GM19328 (cell line): ENCODE results near the gene C16orf86.
"Not testable (repeated sequence)": the region's sequence is repeated elsewhere in the genome, so short reads cannot be mapped to it uniquely, and the experiment has no call there.

Experiments used
- ATAC-seq: cut with Tn5 transposase; IDR thresholded peaks from one replicate; pipeline ENCODE4 v1.9.1; 2021; ENCODE audit warnings: mild to moderate bottlenecking, moderate library complexity; ENCODE audit not compliant: unreplicated experiment

C16orf86 gene

GRCh38 chr16:67685388-67686112 lies 18.9 kb downstream of the C16orf86 start:
- ATAC-seq, result no peak

- ATAC-seq, result not testable (repeated sequence)
Measured at GRCh38 chr16:67693517-67694285, 27.1 kb downstream of the C16orf86 start.

- no peak for ATAC-seq
Measured at GRCh38 chr16:67694611-67695010, 28.0 kb downstream of the C16orf86 start.

- no peak for ATAC-seq
Measured at GRCh38 chr16:67697422-67698185, 31.0 kb downstream of the C16orf86 start.

GRCh38 chr16:67699265-67699664 lies 32.7 kb downstream of the C16orf86 start:
- no peak for ATAC-seq

- ATAC-seq, result no peak
Measured at GRCh38 chr16:67701420-67701819, 34.8 kb downstream of the C16orf86 start.

GRCh38 chr16:67702130-67702529 lies 35.5 kb downstream of the C16orf86 start:
- no peak for ATAC-seq

- ATAC-seq, result no peak
Measured at GRCh38 chr16:67703626-67704025, 37.0 kb downstream of the C16orf86 start.

GRCh38 chr16:67704110-67704509 lies 37.5 kb downstream of the C16orf86 start:
- no peak for ATAC-seq

GRCh38 chr16:67707210-67707609 lies 40.6 kb downstream of the C16orf86 start:
- no peak for ATAC-seq

GRCh38 chr16:67707790-67708189 lies 41.2 kb downstream of the C16orf86 start:
- ATAC-seq, result no peak

- no peak for ATAC-seq
Measured at GRCh38 chr16:67708368-67708771, 41.8 kb downstream of the C16orf86 start.

- ATAC-seq, result no peak
Measured at GRCh38 chr16:67709050-67709449, 42.4 kb downstream of the C16orf86 start.

- no peak for ATAC-seq
Measured at GRCh38 chr16:67710607-67711006, 44.0 kb downstream of the C16orf86 start.

GRCh38 chr16:67713647-67714273 lies 47.1 kb downstream of the C16orf86 start:
- ATAC-seq, result no peak

- ATAC-seq, result no peak
Measured at GRCh38 chr16:67714522-67714921, 47.9 kb downstream of the C16orf86 start.

- ATAC-seq, result no peak
Measured at GRCh38 chr16:67716097-67716496, 49.5 kb downstream of the C16orf86 start.
